K562 (cell line): ENCODE results near the gene F12. TPM values are rescaled to one million over a fixed set of nuclear protein-coding genes. Genes with fewer than 3 reads are reported as not detected.
A peak's percentile ranks its signal among the peaks of the same experiment; 100 is the strongest.

Experiments
- ERF ChIP-seq: fragments of 450-650 bp; formaldehyde crosslinking; IDR thresholded peaks from 2 replicates; pipeline ENCODE4 v1.4.0; 2020; ENCODE audit warnings: mild to moderate bottlenecking, mixed read lengths
- NONO ChIP-seq, 2 experiments: fragments of 200-400 bp in 1 of 2; fragments of 450-650 bp in 1 of 2; formaldehyde crosslinking in 1 of 2; IDR thresholded peaks; 2 replicates each; pipeline ENCODE4 v1.6.1; 2017; ENCODE audit warnings: low read depth in 2 of 2, mild to moderate bottlenecking in 2 of 2, moderate library complexity in 2 of 2, low read length in 1 of 2
- NR2C2 ChIP-seq, 2 experiments: fragments of 200-800 bp in 1 of 2; sonication (Bioruptor generic) in 1 of 2; sonication (generic) in 1 of 2; formaldehyde crosslinking in 1 of 2; IDR thresholded peaks; 2 replicates each; pipeline versions ENCODE4 v1.6.1 to v1.8.0; 2016 to 2022; ENCODE audit warnings: mild to moderate bottlenecking in 1 of 2, missing compliant biosample characterization in 1 of 2, missing genetic modification characterization in 1 of 2, missing genetic modification reagents in 1 of 2
- PHF8 ChIP-seq: fragments of 200-600 bp; sonication (generic); IDR thresholded peaks from 2 replicates; pipeline ENCODE4 v1.6.1; 2012; ENCODE audit warnings: mixed run types, mild to moderate bottlenecking, inconsistent platforms, low read length, moderate library complexity, borderline replicate concordance
- REST ChIP-seq, 2 experiments: fragments of 450-650 bp; formaldehyde crosslinking in 1 of 2; IDR thresholded peaks; 2 replicates each; pipeline versions ENCODE4 v1.4.0 to v1.6.1; 2014 to 2020; ENCODE audit warnings: mild to moderate bottlenecking in 2 of 2, borderline replicate concordance in 1 of 2, low read depth in 1 of 2
- RFX7 ChIP-seq: fragments of 250-450 bp; sonication (Bioruptor Pico); IDR thresholded peaks from 2 replicates; pipeline ENCODE4 v1.5.1; 2021; ENCODE audit warnings: mild to moderate bottlenecking
- SIN3B ChIP-seq: fragments of 450-650 bp; IDR thresholded peaks from 2 replicates; pipeline ENCODE4 v1.6.1; 2017; ENCODE audit warnings: low read depth, mild to moderate bottlenecking, moderate library complexity
- TAF1 ChIP-seq: IDR thresholded peaks from 2 replicates; pipeline ENCODE4 v1.6.1; 2011; ENCODE audit warnings: mild to moderate bottlenecking, low read length, moderate library complexity; ENCODE audit not compliant: insufficient read depth, control insufficient read depth, severe bottlenecking; ENCODE audit errors: extremely low read depth
- ZNF589 ChIP-seq: fragments of 200-800 bp; sonication (Bioruptor generic); IDR thresholded peaks from 2 replicates; pipeline ENCODE4 v1.6.1; 2016; ENCODE audit warnings: low read depth, missing genetic modification characterization, missing compliant biosample characterization
- ZNF76 ChIP-seq: fragments of 250-450 bp; sonication (Bioruptor Pico); IDR thresholded peaks from 2 replicates; pipeline ENCODE4 v1.4.0; 2020; ENCODE audit warnings: mild to moderate bottlenecking, moderate library complexity, borderline replicate concordance
- polyA plus RNA-seq, 8 experiments: library from polyadenylated mRNA; depleted of rRNA in 4 of 8; stranded (reverse) in 5 of 8; unstranded in 3 of 8; fragments of >200 nt; fragmentation: Nextera tagmentation in 2 of 8; fragmentation: Illumina TruSeq in 1 of 8; extraction: Ambion mirVana in 2 of 8; extraction: Trizol in 1 of 8; gene quantifications; 2 replicates each; pipeline versions ENCODE4 v1.2.1 to v1.2.3, GENCODE V29; 2011 to 2014; ENCODE audit warnings: inconsistent platforms in 1 of 8, missing spikeins in 1 of 8
- total RNA-seq, 7 experiments: library from RNA; depleted of rRNA in 6 of 7; stranded (reverse); fragments of >200 nt in 6 of 7; fragmentation: Illumina TruSeq in 2 of 7; extraction: Trizol in 2 of 7; gene quantifications; 2 replicates each; pipeline versions ENCODE4 v1.2.1 to v1.2.3, GENCODE V29; 2011 to 2021; ENCODE audit warnings: low replicate concordance in 1 of 7
- TF ChIP-seq, protein P1 (sequence below): sonication (generic); formaldehyde crosslinking; IDR thresholded peaks from 2 replicates; pipeline ENCODE4 v1.8.1; 2023; ENCODE audit warnings: mild to moderate bottlenecking, missing genetic modification reagents
- TF ChIP-seq, protein P2 (sequence below): fragments of 200-400 bp; formaldehyde crosslinking; IDR thresholded peaks from 2 replicates; pipeline ENCODE4 v1.6.1; 2017; ENCODE audit warnings: mild to moderate bottlenecking, low read depth, low read length, moderate library complexity

Gene F12
- total and polyA plus RNA-seq, 9 of the 15 experiments (the other 6 are each of a cell fraction or from before 2014, with no cell fraction given) = 0.59 to 18.3 (median 3.6) TPM

DNA sequence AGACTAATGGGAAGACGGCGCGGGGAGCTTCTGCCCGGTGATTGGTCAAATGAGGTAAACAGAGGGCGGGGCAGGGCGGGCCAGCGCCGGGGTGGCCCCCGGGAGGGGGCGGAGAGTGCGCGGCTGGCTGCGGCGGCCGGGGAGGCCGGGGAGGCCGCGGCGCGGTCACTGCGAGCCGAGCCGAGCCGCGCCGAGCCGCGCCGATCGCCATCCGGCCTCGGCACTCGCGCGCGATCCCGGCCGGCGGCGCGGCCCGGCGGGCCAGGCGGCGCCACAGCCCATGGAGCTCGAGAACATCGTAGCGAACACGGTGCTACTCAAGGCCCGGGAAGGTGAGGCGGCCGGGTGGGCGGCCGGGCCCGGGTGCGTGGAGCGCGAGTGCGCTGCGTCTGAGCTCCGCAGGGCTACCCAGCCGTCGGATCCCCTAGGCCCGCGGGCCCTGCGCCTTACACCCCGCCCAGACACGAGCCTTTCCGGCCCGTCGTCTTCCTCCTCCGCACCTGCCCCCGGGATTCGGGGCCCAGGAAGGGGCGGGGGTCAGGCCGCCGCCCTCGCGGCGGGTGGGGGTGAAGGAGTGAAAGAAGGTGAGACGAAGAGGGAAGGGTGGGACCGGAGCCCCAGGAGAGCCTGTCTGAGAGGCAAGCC is 17.3 kb upstream of the F12 start, which contains the start of gene GRK6 (continued):
- TF ChIP-seq ZNF76 (CRISPR knock-in tag) (no peak), NR2C2 (CRISPR knock-in tag; IDR thresholded peaks at IDR 0.05) (peak; percentile 16; the same call in 1 of the 2 replicates), NR2C2 (tag; IDR thresholded peaks at IDR 0.05) (no peak), ZNF589 (no peak), REST (IDR thresholded peaks at IDR 0.05; ENCODE audit: borderline replicate concordance) (no peak), REST (CRISPR knock-in tag; IDR thresholded peaks at IDR 0.05; ENCODE audit: low read depth) (0 out of 2 replicates have a peak, but pooled peaks have one; percentile 33), RFX7 (CRISPR knock-in tag) (no peak), SIN3B (peak; percentile 60), PHF8 (peak; percentile 55; the same call in 1 of the 2 replicates), NONO (IDR thresholded peaks at IDR 0.05; ENCODE audit: low read depth in 2 of 2, low read length in 1 of 2) (peak in 1 of 2 experiments; percentile 83), ERF (CRISPR knock-in tag) (peak; percentile 82; the same call in 1 of the 2 replicates), TAF1 (peak; percentile 72)
- TF ChIP-seq, protein P1, sequence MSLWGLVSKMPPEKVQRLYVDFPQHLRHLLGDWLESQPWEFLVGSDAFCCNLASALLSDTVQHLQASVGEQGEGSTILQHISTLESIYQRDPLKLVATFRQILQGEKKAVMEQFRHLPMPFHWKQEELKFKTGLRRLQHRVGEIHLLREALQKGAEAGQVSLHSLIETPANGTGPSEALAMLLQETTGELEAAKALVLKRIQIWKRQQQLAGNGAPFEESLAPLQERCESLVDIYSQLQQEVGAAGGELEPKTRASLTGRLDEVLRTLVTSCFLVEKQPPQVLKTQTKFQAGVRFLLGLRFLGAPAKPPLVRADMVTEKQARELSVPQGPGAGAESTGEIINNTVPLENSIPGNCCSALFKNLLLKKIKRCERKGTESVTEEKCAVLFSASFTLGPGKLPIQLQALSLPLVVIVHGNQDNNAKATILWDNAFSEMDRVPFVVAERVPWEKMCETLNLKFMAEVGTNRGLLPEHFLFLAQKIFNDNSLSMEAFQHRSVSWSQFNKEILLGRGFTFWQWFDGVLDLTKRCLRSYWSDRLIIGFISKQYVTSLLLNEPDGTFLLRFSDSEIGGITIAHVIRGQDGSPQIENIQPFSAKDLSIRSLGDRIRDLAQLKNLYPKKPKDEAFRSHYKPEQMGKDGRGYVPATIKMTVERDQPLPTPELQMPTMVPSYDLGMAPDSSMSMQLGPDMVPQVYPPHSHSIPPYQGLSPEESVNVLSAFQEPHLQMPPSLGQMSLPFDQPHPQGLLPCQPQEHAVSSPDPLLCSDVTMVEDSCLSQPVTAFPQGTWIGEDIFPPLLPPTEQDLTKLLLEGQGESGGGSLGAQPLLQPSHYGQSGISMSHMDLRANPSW (CRISPR knock-in tag) = peak; percentile 47; the same call in 1 of the 2 replicates
- TF ChIP-seq, protein P2, sequence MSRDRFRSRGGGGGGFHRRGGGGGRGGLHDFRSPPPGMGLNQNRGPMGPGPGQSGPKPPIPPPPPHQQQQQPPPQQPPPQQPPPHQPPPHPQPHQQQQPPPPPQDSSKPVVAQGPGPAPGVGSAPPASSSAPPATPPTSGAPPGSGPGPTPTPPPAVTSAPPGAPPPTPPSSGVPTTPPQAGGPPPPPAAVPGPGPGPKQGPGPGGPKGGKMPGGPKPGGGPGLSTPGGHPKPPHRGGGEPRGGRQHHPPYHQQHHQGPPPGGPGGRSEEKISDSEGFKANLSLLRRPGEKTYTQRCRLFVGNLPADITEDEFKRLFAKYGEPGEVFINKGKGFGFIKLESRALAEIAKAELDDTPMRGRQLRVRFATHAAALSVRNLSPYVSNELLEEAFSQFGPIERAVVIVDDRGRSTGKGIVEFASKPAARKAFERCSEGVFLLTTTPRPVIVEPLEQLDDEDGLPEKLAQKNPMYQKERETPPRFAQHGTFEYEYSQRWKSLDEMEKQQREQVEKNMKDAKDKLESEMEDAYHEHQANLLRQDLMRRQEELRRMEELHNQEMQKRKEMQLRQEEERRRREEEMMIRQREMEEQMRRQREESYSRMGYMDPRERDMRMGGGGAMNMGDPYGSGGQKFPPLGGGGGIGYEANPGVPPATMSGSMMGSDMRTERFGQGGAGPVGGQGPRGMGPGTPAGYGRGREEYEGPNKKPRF = no peak
